GM12878 (cell line): ENCODE results near the gene SLC28A1. TPM values are rescaled to one million over a fixed set of nuclear protein-coding genes. Genes with fewer than 3 reads are reported as not detected.

Experiments
- ATAC-seq: fragments of 200-7000 bp; cut with Tn5 transposase; 3 replicates; pipeline ENCODE4 v1.9.1; 2020; ENCODE audit warnings: mild to moderate bottlenecking, moderate library complexity
- BruUV-seq: library from RNA; stranded (reverse); fragments of 400-500 nt; replicated peaks from 2 replicates; lab custom pipeline; 2021; lab: Mats Ljungman, UMichigan
- CTCF ChIA-PET: fragments of 300-600 bp; sonication (Branson Sonifier 250); formaldehyde crosslinking; extraction: SDS; loops from one replicate; lab custom pipeline; 2021; ENCODE audit warnings: inconsistent platforms; lab: Yijun Ruan, JAX
- POLR2A ChIA-PET: fragments of 350-600 bp; formaldehyde crosslinking; extraction: SDS; loops from one replicate; lab custom pipeline; 2021; ENCODE audit warnings: inconsistent platforms; lab: Charles Lee
- RAD21 ChIA-PET: fragments of 300-600 bp; sonication (Branson Sonifier 250); formaldehyde crosslinking; loops from one replicate; lab custom pipeline; 2023; ENCODE audit warnings: antibody characterized with exemption; ENCODE audit not compliant: unreplicated experiment; lab: Charles Lee
- SMC1A ChIA-PET: fragments of 300-600 bp; sonication (Branson Sonifier 250); formaldehyde crosslinking; loops from one replicate; lab custom pipeline; 2023; ENCODE audit not compliant: unreplicated experiment, uncharacterized antibody; lab: Charles Lee
- DNase-seq: peaks from one replicate; pipeline ENCODE4 v3.0.0-alpha.2; 2011; ENCODE audit warnings: low read depth, low spot score
- FAIRE-seq: peaks from 3 replicates; lab custom pipeline; 2011; peaks lifted over from hg19 to GRCh38; lab: Jason Lieb, UNC
- H2AFZ ChIP-seq: 2 replicates; pipeline ENCODE4 v1.6.0; 2011; ENCODE audit warnings: low read depth, low read length, control low read depth; ENCODE audit not compliant: control insufficient read depth
- H3K27ac ChIP-seq: 2 replicates; pipeline ENCODE4 v1.5.1; 2011; ENCODE audit warnings: control low read depth; ENCODE audit not compliant: control insufficient read depth, insufficient read depth
- H3K27me3 ChIP-seq, 2 experiments: replicated peaks in 1 of 2; 2 replicates each; pipeline versions ENCODE4 v1.6.0 to v1.6.1; 2011; ENCODE audit warnings: low read length in 1 of 2; ENCODE audit not compliant: control insufficient read depth in 2 of 2, insufficient read depth in 2 of 2
- H3K36me3 ChIP-seq, 2 experiments: 2 replicates each; pipeline ENCODE4 v1.5.1; 2011; ENCODE audit warnings: low read length in 1 of 2; ENCODE audit not compliant: control insufficient read depth in 2 of 2, insufficient read depth in 2 of 2
- H3K4me1 ChIP-seq: 2 replicates; pipeline ENCODE4 v1.6.1; 2011; ENCODE audit warnings: mild to moderate bottlenecking, low read length, moderate library complexity, mixed read lengths; ENCODE audit not compliant: control insufficient read depth, insufficient read depth
- H3K4me2 ChIP-seq: 2 replicates; pipeline ENCODE4 v1.6.0; 2011; ENCODE audit warnings: control low read depth; ENCODE audit not compliant: control insufficient read depth, insufficient read depth
- H3K4me3 ChIP-seq: fragments of 200-600 bp; sonication (generic); 2 replicates; pipeline ENCODE4 v1.5.1; 2016
- H3K79me2 ChIP-seq: 2 replicates; pipeline ENCODE4 v1.6.0; 2011; ENCODE audit warnings: low read length; ENCODE audit not compliant: control insufficient read depth, insufficient read depth
- H3K9ac ChIP-seq: 2 replicates; pipeline ENCODE4 v1.8.0; 2011; ENCODE audit warnings: low read length, control low read depth, mixed read lengths; ENCODE audit not compliant: control insufficient read depth, insufficient read depth
- H3K9me3 ChIP-seq: replicated peaks from 3 replicates; pipeline ENCODE4 v1.5.1; 2011; ENCODE audit warnings: mild to moderate bottlenecking, low read length; ENCODE audit not compliant: control insufficient read depth, insufficient read depth
- H4K20me1 ChIP-seq: 2 replicates; pipeline ENCODE4 v1.6.0; 2011; ENCODE audit not compliant: control insufficient read depth, insufficient read depth
- CBFB ChIP-seq: IDR thresholded peaks from 2 replicates; pipeline ENCODE4 v1.6.1; 2016; ENCODE audit warnings: antibody characterized with exemption, low read depth
- GABPA ChIP-seq: IDR thresholded peaks from 2 replicates; pipeline ENCODE4 v1.6.1; 2014; ENCODE audit warnings: antibody characterized with exemption, low read depth, mild to moderate bottlenecking, inconsistent platforms
- MEF2B ChIP-seq: fragments of 450-650 bp; IDR thresholded peaks from 2 replicates; pipeline ENCODE4 v1.6.1; 2018; ENCODE audit warnings: mild to moderate bottlenecking, moderate library complexity; ENCODE audit not compliant: partially characterized antibody, poor library complexity, severe bottlenecking
- MTA2 ChIP-seq: fragments of 450-650 bp; IDR thresholded peaks from 2 replicates; pipeline ENCODE4 v1.6.1; 2016; ENCODE audit warnings: low read depth, mild to moderate bottlenecking, moderate library complexity
- MYC ChIP-seq: IDR thresholded peaks from 2 replicates; pipeline ENCODE4 v1.6.1; 2011; ENCODE audit warnings: mild to moderate bottlenecking, low read length, moderate library complexity, inconsistent platforms; ENCODE audit not compliant: insufficient read depth, insufficient replicate concordance, insufficient read length, severe bottlenecking
- NBN ChIP-seq: fragments of 450-650 bp; IDR thresholded peaks from 2 replicates; pipeline ENCODE4 v1.6.1; 2016
- PML ChIP-seq: IDR thresholded peaks from 2 replicates; pipeline ENCODE4 v1.6.1; 2012; ENCODE audit warnings: low read length, inconsistent platforms
- RCOR1 ChIP-seq: conservative IDR thresholded peaks from 2 replicates; pipeline ENCODE4 v1.6.1; 2012; ENCODE audit warnings: low read depth, low read length, improper control_type of control experiment
- RUNX3 ChIP-seq: IDR thresholded peaks from 2 replicates; pipeline ENCODE4 v1.6.1; 2012; ENCODE audit warnings: low read length, inconsistent platforms
- SMAD1 ChIP-seq: fragments of 450-650 bp; IDR thresholded peaks from 2 replicates; pipeline ENCODE4 v1.6.1; 2018; ENCODE audit warnings: mild to moderate bottlenecking, low read depth; ENCODE audit not compliant: partially characterized antibody
- SMARCA5 ChIP-seq: fragments of 450-650 bp; IDR thresholded peaks from 2 replicates; pipeline ENCODE4 v1.6.1; 2017; ENCODE audit warnings: mild to moderate bottlenecking
- TARDBP ChIP-seq: IDR thresholded peaks from 2 replicates; pipeline ENCODE4 v1.6.1; 2016; ENCODE audit warnings: borderline replicate concordance
- TCF12 ChIP-seq: IDR thresholded peaks from 2 replicates; pipeline ENCODE4 v1.6.1; 2011; ENCODE audit warnings: low read depth, mild to moderate bottlenecking, low read length
- WGBS: methylation state at CpG from one replicate; pipeline ENCODE4 v1.1.6; 2016; ENCODE audit warnings: low lambda C conversion rate; ENCODE audit not compliant: insufficient replicate concordance, insufficient coverage; ENCODE audit errors: missing lambda C conversion rate; 5-methylcytosine and 5-hydroxymethylcytosine counted together
- in situ Hi-C: fragments of 300-500 bp; cut with MboI; formaldehyde crosslinking; loops from 9 replicates; pipeline ENCODE4 v1.14.3; 2018; ENCODE audit warnings: mixed read lengths
- intact Hi-C: fragments of 100-400 bp; cut with micrococcal nuclease; formaldehyde crosslinking; loops from one replicate; pipeline ENCODE4 v1.14.2; 2022; ENCODE audit not compliant: unreplicated experiment
- polyA plus RNA-seq, 11 experiments: library from polyadenylated mRNA; depleted of rRNA in 4 of 11; unstranded in 6 of 11; stranded (reverse) in 5 of 11; fragments of >200 nt; fragmentation: Nextera tagmentation in 4 of 11; fragmentation: Illumina TruSeq in 1 of 11; extraction: Ambion mirVana in 4 of 11; extraction: Trizol in 1 of 11; gene quantifications; 1 replicate in 1 of 11; 2 replicates in 10 of 11; pipeline versions ENCODE4 v1.2.1 to v1.2.3, GENCODE V29; 2011 to 2016; ENCODE audit warnings: inconsistent platforms in 2 of 11, missing spikeins in 2 of 11, low read depth in 1 of 11
- total RNA-seq, 4 experiments: library from RNA; depleted of rRNA in 3 of 4; stranded (reverse); fragments of >200 nt in 3 of 4; fragmentation: Illumina TruSeq in 1 of 4; extraction: Trizol in 1 of 4; gene quantifications; 2 replicates each; pipeline versions ENCODE4 v1.2.1 to v1.2.3, GENCODE V29; 2013 to 2021
- TF ChIP-seq, protein P1 (sequence below), 3 experiments: IDR thresholded peaks in 2 of 3; conservative IDR thresholded peaks in 1 of 3; 2 replicates each; pipeline ENCODE4 v1.5.1; 2011; ENCODE audit warnings: low read depth in 3 of 3, low read length in 3 of 3, mild to moderate bottlenecking in 3 of 3, control low read depth in 2 of 3, moderate library complexity in 2 of 3, inconsistent platforms in 1 of 3, mixed read lengths in 1 of 3; ENCODE audit not compliant: control insufficient read depth in 2 of 3, insufficient read depth in 1 of 3; ENCODE audit errors: extremely low read depth in 1 of 3
- TF ChIP-seq, protein P2 (sequence below): fragments of 150-350 bp; IDR thresholded peaks from 2 replicates; pipeline ENCODE4 v1.6.1; 2016; ENCODE audit warnings: low read depth, low read length

SLC28A1 gene
- total and polyA plus RNA-seq, 10 of the 15 experiments (the other 5 are each of a cell fraction or from before 2014, with no cell fraction given): not detected

DNA sequence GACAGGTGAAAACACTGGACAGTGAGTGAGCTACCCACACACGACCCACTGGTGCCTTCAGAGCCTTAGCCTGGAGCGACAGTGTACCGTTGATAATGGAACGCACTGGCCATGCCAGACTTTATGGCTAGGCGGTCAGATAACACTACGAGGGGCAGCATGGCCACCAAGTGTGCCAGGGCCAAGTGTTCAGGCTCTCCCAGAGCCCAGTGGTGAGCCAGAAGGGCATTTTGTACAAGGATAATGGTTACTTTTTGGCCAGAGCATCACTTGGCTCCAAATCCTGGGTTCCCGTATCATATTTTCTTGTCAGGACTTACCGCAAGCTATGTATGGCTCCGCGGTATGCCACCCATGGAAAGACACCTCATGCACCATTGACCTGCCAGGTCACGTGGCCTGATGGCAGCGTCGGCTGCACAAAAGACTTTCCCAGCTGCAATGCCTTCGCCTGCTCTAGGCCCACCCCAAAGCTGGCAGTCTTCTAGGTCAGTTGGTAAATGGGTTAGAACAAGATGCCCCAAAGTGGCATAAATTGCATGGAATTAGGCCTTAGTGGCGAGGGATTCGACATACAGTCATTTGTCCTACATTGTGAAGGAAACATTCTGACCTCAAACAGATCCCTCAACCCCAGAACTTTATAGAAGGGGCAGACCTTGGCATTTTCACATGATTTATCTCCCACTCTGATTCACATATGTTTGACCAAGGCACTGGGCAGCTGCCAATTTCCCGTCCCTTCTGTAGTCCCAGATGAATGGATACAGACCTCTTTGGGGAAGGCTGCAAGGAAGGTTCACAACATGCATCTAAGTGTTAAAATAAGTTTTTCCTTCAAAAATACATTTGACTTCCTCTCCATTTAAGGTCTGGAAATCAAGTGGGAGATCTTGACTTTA, 12.2 kb upstream of the SLC28A1 start:
- no peak overlapping the region for H2AFZ ChIP-seq
- ATAC-seq: no peak
- H3K9me3 ChIP-seq: no peaks in the 10 kb centered on the region
- no peak overlapping the region for H3K27ac ChIP-seq
- RAD21 ChIA-PET: no interaction called here
- POLR2A ChIA-PET: no interaction called here
- H3K36me3 ChIP-seq: no peaks in the 10 kb centered on the region
- no peak overlapping the region for H3K4me2 ChIP-seq
- DNase-seq: no peak
- TF ChIP-seq NBN (no peak), MEF2B (no peak), RCOR1 (no peak), SMARCA5 (no peak), CBFB (no peak), MTA2 (no peak), GABPA (no peak), TCF12 (no peak), PML (no peak), TARDBP (no peak), MYC (no peak), RUNX3 (no peak), SMAD1 (no peak)
- TF ChIP-seq, protein P1, sequence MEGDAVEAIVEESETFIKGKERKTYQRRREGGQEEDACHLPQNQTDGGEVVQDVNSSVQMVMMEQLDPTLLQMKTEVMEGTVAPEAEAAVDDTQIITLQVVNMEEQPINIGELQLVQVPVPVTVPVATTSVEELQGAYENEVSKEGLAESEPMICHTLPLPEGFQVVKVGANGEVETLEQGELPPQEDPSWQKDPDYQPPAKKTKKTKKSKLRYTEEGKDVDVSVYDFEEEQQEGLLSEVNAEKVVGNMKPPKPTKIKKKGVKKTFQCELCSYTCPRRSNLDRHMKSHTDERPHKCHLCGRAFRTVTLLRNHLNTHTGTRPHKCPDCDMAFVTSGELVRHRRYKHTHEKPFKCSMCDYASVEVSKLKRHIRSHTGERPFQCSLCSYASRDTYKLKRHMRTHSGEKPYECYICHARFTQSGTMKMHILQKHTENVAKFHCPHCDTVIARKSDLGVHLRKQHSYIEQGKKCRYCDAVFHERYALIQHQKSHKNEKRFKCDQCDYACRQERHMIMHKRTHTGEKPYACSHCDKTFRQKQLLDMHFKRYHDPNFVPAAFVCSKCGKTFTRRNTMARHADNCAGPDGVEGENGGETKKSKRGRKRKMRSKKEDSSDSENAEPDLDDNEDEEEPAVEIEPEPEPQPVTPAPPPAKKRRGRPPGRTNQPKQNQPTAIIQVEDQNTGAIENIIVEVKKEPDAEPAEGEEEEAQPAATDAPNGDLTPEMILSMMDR (IDR thresholded peaks at IDR 0.05 in 2 of 3, conservative IDR thresholded peaks at IDR 0.05 in 1 of 3; ENCODE audit: control insufficient read depth in 2 of 3, extremely low read depth in 1 of 3, insufficient read depth in 1 of 3, low read depth in 3 of 3, low read length in 3 of 3): no peak
- TF ChIP-seq, protein P2, sequence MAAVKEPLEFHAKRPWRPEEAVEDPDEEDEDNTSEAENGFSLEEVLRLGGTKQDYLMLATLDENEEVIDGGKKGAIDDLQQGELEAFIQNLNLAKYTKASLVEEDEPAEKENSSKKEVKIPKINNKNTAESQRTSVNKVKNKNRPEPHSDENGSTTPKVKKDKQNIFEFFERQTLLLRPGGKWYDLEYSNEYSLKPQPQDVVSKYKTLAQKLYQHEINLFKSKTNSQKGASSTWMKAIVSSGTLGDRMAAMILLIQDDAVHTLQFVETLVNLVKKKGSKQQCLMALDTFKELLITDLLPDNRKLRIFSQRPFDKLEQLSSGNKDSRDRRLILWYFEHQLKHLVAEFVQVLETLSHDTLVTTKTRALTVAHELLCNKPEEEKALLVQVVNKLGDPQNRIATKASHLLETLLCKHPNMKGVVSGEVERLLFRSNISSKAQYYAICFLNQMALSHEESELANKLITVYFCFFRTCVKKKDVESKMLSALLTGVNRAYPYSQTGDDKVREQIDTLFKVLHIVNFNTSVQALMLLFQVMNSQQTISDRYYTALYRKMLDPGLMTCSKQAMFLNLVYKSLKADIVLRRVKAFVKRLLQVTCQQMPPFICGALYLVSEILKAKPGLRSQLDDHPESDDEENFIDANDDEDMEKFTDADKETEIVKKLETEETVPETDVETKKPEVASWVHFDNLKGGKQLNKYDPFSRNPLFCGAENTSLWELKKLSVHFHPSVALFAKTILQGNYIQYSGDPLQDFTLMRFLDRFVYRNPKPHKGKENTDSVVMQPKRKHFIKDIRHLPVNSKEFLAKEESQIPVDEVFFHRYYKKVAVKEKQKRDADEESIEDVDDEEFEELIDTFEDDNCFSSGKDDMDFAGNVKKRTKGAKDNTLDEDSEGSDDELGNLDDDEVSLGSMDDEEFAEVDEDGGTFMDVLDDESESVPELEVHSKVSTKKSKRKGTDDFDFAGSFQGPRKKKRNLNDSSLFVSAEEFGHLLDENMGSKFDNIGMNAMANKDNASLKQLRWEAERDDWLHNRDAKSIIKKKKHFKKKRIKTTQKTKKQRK: no peak
- no TSS peak for BruUV-seq
- H3K27me3 ChIP-seq: peaks cover 0 to under 1% of the 10 kb centered on the region in 2 experiments; a peak in 3 of 4 replicates
- CTCF ChIA-PET: interaction anchor here (1.7 kb wide), 1 partner anchor 10 kb away, joined by 4 read pairs; no protein-coding TSS in a partner anchor
- 46% methylated on average over 17 of the region's 17 CpGs for WGBS
- no peak for FAIRE-seq
- H3K4me3 ChIP-seq: no peak overlapping the region
- intact Hi-C loops: no loop called here
- no peaks in the 10 kb centered on the region for H4K20me1 ChIP-seq
- in situ Hi-C loops: no loop called here
- H3K9ac ChIP-seq: no peak overlapping the region
- no peaks in the 10 kb centered on the region for H3K4me1 ChIP-seq
- H3K79me2 ChIP-seq: no peaks in the 10 kb centered on the region
- SMC1A ChIA-PET: interaction anchor here (0.7 to 1.4 kb wide), 2 partner anchors 9 to 191 kb away, joined by 3 read pairs; no protein-coding TSS in a partner anchor
